Measurements from ENCODE around the gene MDH1B. TPM values are rescaled to one million over a fixed set of nuclear protein-coding genes. Genes with fewer than 3 reads are reported as not detected.

The MDH1B gene
- total RNA-seq, 1 experiment from 2014 or later, result 3.7 TPM

DNA sequence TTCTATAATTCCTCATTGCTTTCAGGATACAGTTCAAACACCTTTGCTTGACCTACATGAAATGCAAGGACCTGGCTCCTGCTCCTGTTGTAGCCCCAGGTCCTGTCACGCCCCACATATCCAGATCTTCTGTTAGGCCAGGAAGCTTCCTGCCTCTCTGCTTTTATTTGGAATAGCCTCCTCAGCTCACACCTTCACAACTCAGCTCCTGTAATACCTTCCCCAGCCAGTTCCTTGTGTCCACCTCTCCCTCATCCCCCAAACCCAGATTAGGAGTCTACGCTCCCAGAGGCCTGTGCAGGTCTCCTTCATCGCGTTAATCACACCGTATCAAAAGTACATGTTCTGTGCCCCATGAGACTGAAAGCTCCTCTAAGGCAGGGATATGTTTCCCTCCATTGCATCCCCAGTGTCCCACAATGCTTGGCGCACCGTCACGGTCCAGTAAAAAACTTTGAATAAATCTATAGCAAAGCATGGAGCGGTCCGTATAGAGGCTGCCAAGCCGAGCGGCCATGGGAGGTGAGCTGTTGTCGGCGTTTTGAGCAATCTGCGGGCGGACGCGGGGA is 371 bp downstream of the MDH1B start:
- peak overlapping the region; percentile 81 for H2AFZ ChIP-seq (ENCODE audit: low read depth, low read length, poor library complexity, severe bottlenecking)
- H3K79me2 ChIP-seq (ENCODE audit: insufficient read depth, low read length), result peaks cover 45% of the 10 kb centered on the region
- RAD21 ChIA-PET (ENCODE audit: low non-redundant PET in 1 of 2, low total read pairs in 2 of 2, uncharacterized antibody in 2 of 2, unreplicated experiment in 2 of 2), result no interaction called here
- CTCF ChIA-PET, result interaction anchor here (1.0 kb wide), 1 partner anchor 35 kb away, joined by 7 read pairs; no protein-coding TSS in a partner anchor
- H3K9me3 ChIP-seq (ENCODE audit: control insufficient read depth in 1 of 2, insufficient read depth in 1 of 2, low read depth in 1 of 2, low read length in 2 of 2), result no peaks in the 10 kb centered on the region
- peaks cover 4 to 21% of the 10 kb centered on the region in 2 experiments; a peak in 3 of 4 replicates for H3K4me1 ChIP-seq (ENCODE audit: control insufficient read depth in 1 of 2, insufficient read depth in 2 of 2, low read length in 2 of 2)
- ATAC-seq, result peak; percentile 61
- H3K27me3 ChIP-seq (ENCODE audit: insufficient read depth, low read length), result no peaks in the 10 kb centered on the region
- peak overlapping the region; percentile 94 for H3K4me2 ChIP-seq (ENCODE audit: low read length)
- H3K27ac ChIP-seq (ENCODE audit: low read depth, low read length), result peak overlapping the region; percentile 57
- no peaks in the 10 kb centered on the region for H3K9me2 ChIP-seq (ENCODE audit: insufficient read depth)
- no TSS peak for BruUV-seq (replicated peaks)
- TF ChIP-seq, protein P1, sequence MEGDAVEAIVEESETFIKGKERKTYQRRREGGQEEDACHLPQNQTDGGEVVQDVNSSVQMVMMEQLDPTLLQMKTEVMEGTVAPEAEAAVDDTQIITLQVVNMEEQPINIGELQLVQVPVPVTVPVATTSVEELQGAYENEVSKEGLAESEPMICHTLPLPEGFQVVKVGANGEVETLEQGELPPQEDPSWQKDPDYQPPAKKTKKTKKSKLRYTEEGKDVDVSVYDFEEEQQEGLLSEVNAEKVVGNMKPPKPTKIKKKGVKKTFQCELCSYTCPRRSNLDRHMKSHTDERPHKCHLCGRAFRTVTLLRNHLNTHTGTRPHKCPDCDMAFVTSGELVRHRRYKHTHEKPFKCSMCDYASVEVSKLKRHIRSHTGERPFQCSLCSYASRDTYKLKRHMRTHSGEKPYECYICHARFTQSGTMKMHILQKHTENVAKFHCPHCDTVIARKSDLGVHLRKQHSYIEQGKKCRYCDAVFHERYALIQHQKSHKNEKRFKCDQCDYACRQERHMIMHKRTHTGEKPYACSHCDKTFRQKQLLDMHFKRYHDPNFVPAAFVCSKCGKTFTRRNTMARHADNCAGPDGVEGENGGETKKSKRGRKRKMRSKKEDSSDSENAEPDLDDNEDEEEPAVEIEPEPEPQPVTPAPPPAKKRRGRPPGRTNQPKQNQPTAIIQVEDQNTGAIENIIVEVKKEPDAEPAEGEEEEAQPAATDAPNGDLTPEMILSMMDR (IDR thresholded peaks at IDR 0.05 in 2 of 3, conservative IDR thresholded peaks at IDR 0.05 in 1 of 3; ENCODE audit: borderline replicate concordance in 1 of 3, insufficient read depth in 1 of 3, low read depth in 2 of 3, low read length in 2 of 3), result 0 out of 6 replicates have a peak, but pooled peaks of 1 of the 3 experiments have one; percentile 14
- TF ChIP-seq JUND (IDR thresholded peaks at IDR 0.05) (no peak), SP1 (IDR thresholded peaks at IDR 0.05; ENCODE audit: low read depth) (no peak), CBX3 (IDR thresholded peaks at IDR 0.05; ENCODE audit: low read depth) (no peak), EZH2 (IDR thresholded peaks at IDR 0.05) (no peak)
- intact Hi-C loops (cut with micrococcal nuclease), result no loop called here
- POLR2A ChIA-PET, result no interaction called here
- H3K9ac ChIP-seq (ENCODE audit: low read length), result peak overlapping the region; percentile 82
- H3K4me3 ChIP-seq (replicated peaks in 1 of 2; ENCODE audit: low read depth in 1 of 2, low read length in 2 of 2), result peak overlapping the region; percentile 68 to 72
- no peak for DNase-seq (ENCODE audit: low read depth, low spot score)
- peaks cover 2 to 10% of the 10 kb centered on the region in 2 experiments; a peak in 1 of 4 replicates for H3K36me3 ChIP-seq (ENCODE audit: control insufficient read depth in 1 of 2, insufficient read depth in 2 of 2, low read length in 2 of 2)
- no peaks in the 10 kb centered on the region for H4K20me1 ChIP-seq (ENCODE audit: insufficient read depth)

- POLR2A ChIA-PET, result no interaction called here
These were observed 8.3 kb downstream of the MDH1B start for GRCh38 chr2:206756816-206757215.

More at GRCh38 chr2:206756816-206757215, 8.3 kb downstream of the MDH1B start:
- ATAC-seq (no peak), DNase-seq (ENCODE audit: low read depth, low spot score) (no peak)
- no peaks in the 10 kb centered on the region for H4K20me1 ChIP-seq (ENCODE audit: insufficient read depth)
- ChIA-PET RAD21 (ENCODE audit: low non-redundant PET in 1 of 2, low total read pairs in 2 of 2, uncharacterized antibody in 2 of 2, unreplicated experiment in 2 of 2) (no interaction called here), CTCF (no interaction called here)
- no peaks in the 10 kb centered on the region for H3K9me2 ChIP-seq (ENCODE audit: insufficient read depth)
- no TSS peak for BruUV-seq (replicated peaks)
- intact Hi-C loops (cut with micrococcal nuclease), result no loop called here
- no peaks in the 10 kb centered on the region for H3K79me2 ChIP-seq (ENCODE audit: insufficient read depth, low read length)
- no peaks in the 10 kb centered on the region for H3K9me3 ChIP-seq (ENCODE audit: control insufficient read depth in 1 of 2, insufficient read depth in 1 of 2, low read depth in 1 of 2, low read length in 2 of 2)
- no peak for TF ChIP-seq CBX3 (IDR thresholded peaks at IDR 0.05; ENCODE audit: low read depth)
- no peak for TF ChIP-seq TCF7L2 (IDR thresholded peaks at IDR 0.05; ENCODE audit: borderline replicate concordance, extremely low read depth, insufficient read depth, insufficient read length)
- TF ChIP-seq YY1 (IDR thresholded peaks at IDR 0.05; ENCODE audit: extremely low read depth, insufficient replicate concordance, low read depth, low read length), result no peak
- no peak overlapping the region for H2AFZ ChIP-seq (ENCODE audit: low read depth, low read length, poor library complexity, severe bottlenecking)
- H3K4me3 ChIP-seq (replicated peaks in 1 of 2; ENCODE audit: low read depth in 1 of 2, low read length in 2 of 2), result no peak overlapping the region
- no peak overlapping the region for H3K4me2 ChIP-seq (ENCODE audit: low read length)
- no peaks in the 10 kb centered on the region for H3K36me3 ChIP-seq (ENCODE audit: control insufficient read depth in 1 of 2, insufficient read depth in 2 of 2, low read length in 2 of 2)
- no peaks in the 10 kb centered on the region for H3K27me3 ChIP-seq (ENCODE audit: insufficient read depth, low read length)
- H3K9ac ChIP-seq (ENCODE audit: low read length), result no peak overlapping the region
- H3K27ac ChIP-seq (ENCODE audit: low read depth, low read length), result no peak overlapping the region
- H3K4me1 ChIP-seq (ENCODE audit: control insufficient read depth in 1 of 2, insufficient read depth in 2 of 2, low read length in 2 of 2), result no peaks in the 10 kb centered on the region
